ENCODE data around the gene SLC4A5. TPM values are rescaled to one million over a fixed set of nuclear protein-coding genes. Genes with fewer than 3 reads are reported as not detected.

The SLC4A5 gene, protein sequence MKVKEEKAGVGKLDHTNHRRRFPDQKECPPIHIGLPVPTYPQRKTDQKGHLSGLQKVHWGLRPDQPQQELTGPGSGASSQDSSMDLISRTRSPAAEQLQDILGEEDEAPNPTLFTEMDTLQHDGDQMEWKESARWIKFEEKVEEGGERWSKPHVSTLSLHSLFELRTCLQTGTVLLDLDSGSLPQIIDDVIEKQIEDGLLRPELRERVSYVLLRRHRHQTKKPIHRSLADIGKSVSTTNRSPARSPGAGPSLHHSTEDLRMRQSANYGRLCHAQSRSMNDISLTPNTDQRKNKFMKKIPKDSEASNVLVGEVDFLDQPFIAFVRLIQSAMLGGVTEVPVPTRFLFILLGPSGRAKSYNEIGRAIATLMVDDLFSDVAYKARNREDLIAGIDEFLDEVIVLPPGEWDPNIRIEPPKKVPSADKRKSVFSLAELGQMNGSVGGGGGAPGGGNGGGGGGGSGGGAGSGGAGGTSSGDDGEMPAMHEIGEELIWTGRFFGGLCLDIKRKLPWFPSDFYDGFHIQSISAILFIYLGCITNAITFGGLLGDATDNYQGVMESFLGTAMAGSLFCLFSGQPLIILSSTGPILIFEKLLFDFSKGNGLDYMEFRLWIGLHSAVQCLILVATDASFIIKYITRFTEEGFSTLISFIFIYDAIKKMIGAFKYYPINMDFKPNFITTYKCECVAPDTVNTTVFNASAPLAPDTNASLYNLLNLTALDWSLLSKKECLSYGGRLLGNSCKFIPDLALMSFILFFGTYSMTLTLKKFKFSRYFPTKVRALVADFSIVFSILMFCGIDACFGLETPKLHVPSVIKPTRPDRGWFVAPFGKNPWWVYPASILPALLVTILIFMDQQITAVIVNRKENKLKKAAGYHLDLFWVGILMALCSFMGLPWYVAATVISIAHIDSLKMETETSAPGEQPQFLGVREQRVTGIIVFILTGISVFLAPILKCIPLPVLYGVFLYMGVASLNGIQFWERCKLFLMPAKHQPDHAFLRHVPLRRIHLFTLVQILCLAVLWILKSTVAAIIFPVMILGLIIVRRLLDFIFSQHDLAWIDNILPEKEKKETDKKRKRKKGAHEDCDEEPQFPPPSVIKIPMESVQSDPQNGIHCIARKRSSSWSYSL
- total RNA-seq = 13.8 TPM

DNA sequence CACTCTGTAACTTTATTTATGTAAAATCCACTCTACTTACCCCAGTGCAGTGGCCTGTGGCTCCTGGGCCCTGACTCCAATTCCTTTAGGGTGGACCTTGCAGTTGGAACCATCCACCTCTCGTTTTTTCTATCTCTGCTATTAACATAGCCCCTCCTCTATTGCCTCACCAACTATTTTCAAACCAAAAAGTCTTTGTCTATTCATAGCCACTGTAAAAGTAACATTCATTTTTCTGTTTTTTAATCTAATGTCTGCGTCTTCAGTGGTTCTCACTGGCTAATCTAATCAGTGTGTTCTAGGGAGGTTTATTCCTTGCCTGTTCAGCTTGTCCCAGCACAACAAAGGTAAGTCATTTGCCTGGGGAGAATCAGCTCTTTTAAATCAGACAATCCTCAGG, at the start of gene SLC4A5:
TSS of gene SLC4A5 (minus strand) at position 101 of the 400 bp plus-strand sequence. CDS start 28,393 bp downstream, outside the sequence.

DNA sequence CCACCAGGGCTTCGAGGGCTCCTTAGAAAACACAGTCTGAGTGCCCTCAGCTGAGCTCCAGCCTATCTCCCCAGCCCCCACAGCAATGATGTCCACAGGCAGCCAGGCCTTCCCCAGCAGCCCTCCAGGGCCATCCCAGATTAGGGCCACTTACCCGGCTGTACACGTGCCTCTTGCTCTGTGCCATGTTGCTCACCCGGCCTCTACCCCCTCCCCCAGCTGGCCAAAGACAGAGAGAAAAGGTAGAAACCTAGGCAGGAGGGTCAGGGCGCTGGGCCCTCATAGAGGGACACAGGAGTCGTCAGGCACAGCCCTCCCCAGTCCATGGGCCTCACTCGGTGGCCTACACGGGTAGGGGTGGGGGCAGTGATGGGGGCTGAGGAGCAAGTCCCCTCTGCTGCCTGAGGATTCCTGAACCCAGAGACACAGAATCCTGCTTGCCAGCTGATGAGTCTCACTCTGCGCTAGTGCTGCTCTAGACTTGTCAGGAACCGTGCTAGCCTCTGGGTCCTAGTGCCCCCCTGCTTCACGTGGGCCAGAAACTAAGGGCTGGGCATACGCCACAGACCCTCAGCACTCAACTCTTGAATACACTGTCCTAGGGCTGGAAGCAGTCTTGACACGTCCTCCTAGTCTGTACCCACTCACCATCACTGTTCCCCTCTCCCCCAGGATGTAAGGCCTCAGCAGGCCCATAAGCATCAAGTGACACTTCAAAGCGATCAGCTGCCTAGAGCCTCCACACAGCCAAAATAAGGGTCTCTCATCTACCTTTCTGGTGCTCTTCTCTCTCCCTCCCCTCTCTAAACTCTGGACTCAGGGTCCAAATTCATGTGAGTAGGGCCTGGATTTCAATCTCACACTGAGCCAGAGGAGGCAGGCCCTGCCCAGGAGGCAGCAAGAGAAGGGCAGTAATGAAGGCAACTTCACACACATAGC, 36.9 kb upstream of the SLC4A5 start, which contains the start of gene DCTN1:
TSS of gene DCTN1 (minus strand) at position 461 of the 939 bp plus-strand sequence. CDS start at position 187, 274 bp downstream.

DNA sequence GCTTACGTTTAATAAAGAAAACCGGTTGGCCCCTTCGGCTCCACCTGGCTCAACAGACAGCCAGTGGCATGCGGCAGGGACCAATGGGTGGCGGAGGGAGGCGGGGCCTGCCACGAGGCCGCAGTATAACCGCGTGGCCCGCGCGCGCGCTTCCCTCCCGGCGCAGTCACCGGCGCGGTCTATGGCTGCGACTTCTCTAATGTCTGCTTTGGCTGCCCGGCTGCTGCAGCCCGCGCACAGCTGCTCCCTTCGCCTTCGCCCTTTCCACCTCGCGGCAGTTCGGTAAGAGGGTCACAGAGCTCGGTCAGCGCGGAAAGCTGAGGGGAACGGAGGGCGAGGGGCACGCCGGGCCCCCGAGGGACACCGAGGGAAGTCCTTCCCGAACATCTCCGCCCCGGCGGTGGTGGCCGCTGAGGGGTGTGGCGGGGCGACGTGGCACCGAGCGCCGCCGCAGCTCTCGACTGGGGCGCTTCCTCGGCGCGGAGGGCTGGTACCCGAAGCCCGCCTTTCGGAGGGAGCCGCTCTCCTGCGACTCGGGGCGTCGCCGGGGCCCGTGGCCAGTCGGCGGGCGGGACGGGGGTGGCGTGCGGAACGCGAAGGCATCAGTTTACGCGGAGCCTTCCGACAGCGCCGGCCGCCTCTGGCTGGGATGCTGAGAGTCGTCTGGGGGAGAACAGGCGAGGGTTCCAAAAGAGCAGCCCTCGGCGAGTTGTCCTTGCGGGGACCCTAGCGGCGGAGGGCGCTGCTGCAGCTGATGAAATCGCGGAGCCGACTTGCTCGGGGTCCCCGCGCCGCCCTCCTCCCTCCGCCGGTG, 144.5 kb downstream of the SLC4A5 start, which contains the start of gene MTHFD2:
TSS of gene MTHFD2 (plus strand) at position 155 of the 814 bp plus-strand sequence. CDS start at position 182, 27 bp downstream.

DNA sequence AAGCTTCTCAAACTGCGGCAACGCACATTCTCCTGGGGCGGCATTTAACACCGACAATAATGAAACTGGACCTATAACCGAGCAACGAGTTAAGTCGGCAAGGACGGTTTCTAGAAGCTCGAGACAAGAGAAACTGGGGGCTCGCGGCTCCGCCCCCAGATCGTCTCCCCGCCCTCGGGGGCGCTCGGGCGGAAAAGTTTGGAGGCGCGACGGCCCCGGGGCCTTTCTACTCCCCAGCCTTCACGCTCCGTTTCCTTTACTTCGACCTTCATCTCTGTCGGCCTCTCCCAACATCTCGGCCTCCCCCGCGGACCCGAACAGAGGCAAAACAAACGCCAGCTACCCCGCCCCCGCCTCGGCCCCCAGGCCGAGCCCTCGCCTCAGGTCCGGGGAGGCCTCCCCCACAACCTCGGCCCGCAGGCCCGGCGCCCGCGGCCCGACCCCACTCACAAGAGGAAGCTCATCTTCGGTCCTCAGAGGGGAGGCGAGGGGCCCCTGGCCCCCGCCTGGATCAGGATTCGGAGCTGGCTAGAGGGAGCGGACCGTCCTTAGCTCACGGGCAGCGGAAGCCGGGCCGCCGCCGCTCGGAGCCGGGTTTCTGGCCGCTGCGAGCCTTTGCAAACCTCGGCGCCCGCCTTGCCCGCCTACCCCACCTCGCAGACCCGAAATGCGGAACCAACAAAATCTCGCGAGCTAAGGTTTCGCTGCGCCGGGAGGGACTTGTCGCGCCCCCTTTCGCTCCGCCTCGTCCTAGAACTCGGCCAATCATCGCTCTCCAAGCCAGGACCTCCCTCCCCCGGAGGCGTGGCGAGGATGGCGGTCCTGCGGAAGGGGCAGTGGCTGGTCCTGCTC, 164.8 kb downstream of the SLC4A5 start, which contains the start of gene MOB1A:
TSS of gene MOB1A (minus strand) at position 669 of the 852 bp plus-strand sequence. CDS start at position 464, 205 bp downstream.

Small RNAs within 50 kb of the gene (small RNA-seq; reads per million reads assigned to genes)
- gene RNU6-542P (ENCODE audit: low replicate concordance) (not detected), gene TAF13P2 (ENCODE audit: low replicate concordance) (not detected)

Other genes with a start within 250 kb of the SLC4A5 start
- 11.3 TPM for gene BOLA3, start 195.5 kb downstream of the SLC4A5 start, total RNA-seq
- 40.7 TPM for gene MOB1A, start 164.5 kb downstream of the SLC4A5 start, total RNA-seq
- 26.3 TPM for gene MTHFD2, start 144.8 kb downstream of the SLC4A5 start, total RNA-seq
- 142 TPM for gene DCTN1, start 36.9 kb upstream of the SLC4A5 start, total RNA-seq
- gene C2orf81, start 78.2 kb upstream of the SLC4A5 start, total RNA-seq = 1.6 TPM
- gene WDR54, start 78.3 kb upstream of the SLC4A5 start, total RNA-seq = 38.2 TPM
- 5.0 TPM for gene RTKN, start 98.5 kb upstream of the SLC4A5 start, total RNA-seq
- gene INO80B, start 111.7 kb upstream of the SLC4A5 start, total RNA-seq = 14.4 TPM
- 25.7 TPM for gene WBP1, start 115.0 kb upstream of the SLC4A5 start, total RNA-seq
- 26.9 TPM for gene MOGS, start 122.0 kb upstream of the SLC4A5 start, total RNA-seq
- gene MRPL53, start 129.3 kb upstream of the SLC4A5 start, total RNA-seq = 17.8 TPM
- 76.4 TPM for gene CCDC142, start 139.6 kb upstream of the SLC4A5 start, total RNA-seq
- 23.8 TPM for gene TTC31, start 139.7 kb upstream of the SLC4A5 start, total RNA-seq
- gene LBX2, start 156.2 kb upstream of the SLC4A5 start, total RNA-seq = not detected
- 6.6 TPM for gene PCGF1, start 164.3 kb upstream of the SLC4A5 start, total RNA-seq
- not detected for gene TLX2, start 171.0 kb upstream of the SLC4A5 start, total RNA-seq
- not detected for gene DQX1, start 182.8 kb upstream of the SLC4A5 start, total RNA-seq
- gene AUP1, start 186.3 kb upstream of the SLC4A5 start, total RNA-seq = 51.3 TPM
- 53.2 TPM for gene HTRA2, start 186.5 kb upstream of the SLC4A5 start, total RNA-seq
- gene LOXL3, start 210.5 kb upstream of the SLC4A5 start, total RNA-seq = 19.4 TPM
- 3.8 TPM for gene DOK1, start 211.3 kb upstream of the SLC4A5 start, total RNA-seq

All from parietal lobe (tissue), 2 donors.